GM18868 (cell line): ENCODE results near the gene KIR2DL4.
"Not testable (repeated sequence)": the region's sequence is repeated elsewhere in the genome, so short reads cannot be mapped to it uniquely, and the experiment has no call there.

Experiments
- ATAC-seq: cut with Tn5 transposase; IDR thresholded peaks from one replicate; pipeline ENCODE4 v1.9.1; 2021; ENCODE audit warnings: mild to moderate bottlenecking, moderate library complexity; ENCODE audit not compliant: unreplicated experiment

KIR2DL4 gene

DNA sequence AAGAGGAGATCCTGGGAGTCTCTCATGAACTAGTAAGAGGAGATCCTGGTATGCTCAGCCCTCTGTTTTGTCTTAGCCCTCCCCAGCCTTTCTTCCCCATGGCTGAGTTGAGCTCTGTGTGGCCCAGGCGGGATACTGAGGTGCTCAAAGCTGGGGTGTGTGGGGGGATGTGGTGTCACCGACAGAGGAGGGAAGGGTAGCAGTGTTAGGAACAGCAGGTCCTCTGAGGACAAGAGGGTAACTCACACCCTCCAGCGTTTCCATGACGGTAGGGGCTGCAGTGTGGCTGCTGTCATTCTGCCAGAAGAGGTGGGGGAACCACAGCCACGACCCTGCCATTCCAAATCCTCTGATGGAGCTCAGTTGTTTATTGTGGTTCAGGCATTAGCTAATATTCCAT is 691 bp downstream of the KIR2DL4 start:
- ATAC-seq = no peak

DNA sequence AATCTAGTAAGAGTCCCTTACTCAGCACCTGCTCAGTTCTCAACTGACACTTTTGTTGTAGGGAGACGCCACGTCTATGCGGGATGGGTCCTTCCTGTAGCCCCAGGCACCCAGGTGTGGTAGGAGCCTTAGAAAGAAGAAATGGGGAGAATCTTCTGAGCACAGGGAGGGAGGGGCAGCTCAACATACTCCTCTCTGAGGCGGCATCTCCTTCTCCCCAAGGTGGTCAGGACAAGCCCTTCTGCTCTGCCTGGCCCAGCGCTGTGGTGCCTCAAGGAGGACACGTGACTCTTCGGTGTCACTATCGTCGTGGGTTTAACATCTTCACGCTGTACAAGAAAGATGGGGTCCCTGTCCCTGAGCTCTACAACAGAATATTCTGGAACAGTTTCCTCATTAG is 1.2 kb downstream of the KIR2DL4 start:
- ATAC-seq = no peak

DNA sequence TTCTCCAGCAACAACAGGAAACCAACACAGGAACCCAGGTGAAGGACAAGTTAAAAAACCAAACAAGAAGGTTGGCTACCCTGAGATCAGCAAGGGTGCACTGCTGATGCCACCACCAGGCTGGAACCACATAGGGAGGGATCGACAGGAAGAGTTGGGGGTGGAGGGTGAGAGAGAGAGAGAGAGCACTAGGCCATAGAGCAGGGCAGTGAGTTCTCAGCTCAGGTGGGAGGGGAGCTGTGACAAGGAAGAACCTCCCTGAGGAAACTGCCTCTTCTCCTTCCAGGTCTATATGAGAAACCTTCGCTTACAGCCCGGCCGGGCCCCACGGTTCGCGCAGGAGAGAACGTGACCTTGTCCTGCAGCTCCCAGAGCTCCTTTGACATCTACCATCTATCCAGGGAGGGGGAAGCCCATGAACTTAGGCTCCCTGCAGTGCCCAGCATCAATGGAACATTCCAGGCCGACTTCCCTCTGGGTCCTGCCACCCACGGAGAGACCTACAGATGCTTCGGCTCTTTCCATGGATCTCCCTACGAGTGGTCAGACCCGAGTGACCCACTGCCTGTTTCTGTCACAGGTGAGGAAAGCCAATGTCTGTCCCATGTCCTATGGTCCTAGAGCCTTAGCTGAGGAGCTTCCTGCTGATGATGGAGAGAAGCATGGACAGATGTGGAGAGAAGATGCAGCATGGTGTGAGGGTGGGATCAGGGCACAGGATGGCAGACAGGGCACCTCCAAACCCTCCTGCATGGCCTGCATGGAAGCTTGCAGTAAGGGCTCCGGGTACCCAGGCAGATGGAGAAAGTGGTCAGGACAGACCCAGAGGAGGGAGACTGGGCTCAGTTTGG is 2.5 kb downstream of the KIR2DL4 start:
- no peak for ATAC-seq

DNA sequence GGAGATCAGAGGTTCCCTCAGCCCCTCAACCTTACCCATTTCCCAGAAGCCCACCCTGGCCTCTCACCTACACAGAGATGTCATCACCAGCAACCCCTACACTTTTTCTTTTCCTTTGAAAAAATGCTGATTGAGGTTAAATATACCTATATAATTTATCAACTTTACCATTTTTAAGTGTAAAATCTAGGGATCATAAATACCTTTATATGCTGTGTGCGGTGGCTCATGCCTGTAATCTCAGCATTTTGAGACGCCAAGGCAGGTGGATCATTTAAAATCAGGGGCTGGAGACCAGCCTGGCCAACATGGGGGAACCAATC is 3.1 kb downstream of the KIR2DL4 start:
- no peak for ATAC-seq

DNA sequence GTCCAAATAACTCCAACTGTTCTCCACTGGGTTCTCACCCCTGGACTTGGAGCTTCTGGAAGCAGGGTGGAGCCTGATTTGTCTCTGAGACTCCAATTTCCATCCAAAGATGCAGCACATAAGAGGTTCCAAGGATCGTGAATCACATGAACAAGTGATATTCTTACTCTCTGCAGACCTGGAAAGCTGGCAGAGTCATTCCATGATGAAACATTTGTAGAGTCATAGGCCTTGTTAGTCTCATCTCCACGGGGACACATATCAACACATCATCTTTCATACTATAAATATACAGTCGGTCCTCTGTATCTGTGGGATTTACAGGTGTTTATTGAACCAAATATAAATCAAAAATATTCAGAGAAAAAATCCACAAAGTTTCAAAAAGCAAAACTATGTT is 11.2 kb downstream of the KIR2DL4 start:
- ATAC-seq = not testable (repeated sequence)

DNA sequence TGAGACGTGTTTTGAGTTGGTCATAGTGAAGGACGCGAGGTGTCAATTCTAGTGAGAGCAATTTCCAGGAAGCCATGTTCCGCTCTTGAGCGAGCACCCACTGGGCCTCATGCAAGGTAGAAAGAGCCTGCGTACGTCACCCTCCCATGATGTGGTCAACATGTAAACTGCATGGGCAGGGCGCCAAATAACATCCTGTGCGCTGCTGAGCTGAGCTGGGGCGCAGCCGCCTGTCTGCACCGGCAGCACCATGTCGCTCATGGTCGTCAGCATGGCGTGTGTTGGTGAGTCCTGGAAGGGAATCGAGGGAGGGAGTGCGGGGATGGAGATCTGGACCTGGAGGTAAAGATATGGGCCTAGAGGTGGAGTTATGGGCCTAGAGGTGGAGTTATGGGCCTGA is 12.8 kb downstream of the KIR2DL4 start, which contains the start of gene KIR3DL1:
KIR3DL1 (plus strand) TSS at position 218 of the 400 bp plus-strand sequence.
- not testable (repeated sequence) for ATAC-seq

DNA sequence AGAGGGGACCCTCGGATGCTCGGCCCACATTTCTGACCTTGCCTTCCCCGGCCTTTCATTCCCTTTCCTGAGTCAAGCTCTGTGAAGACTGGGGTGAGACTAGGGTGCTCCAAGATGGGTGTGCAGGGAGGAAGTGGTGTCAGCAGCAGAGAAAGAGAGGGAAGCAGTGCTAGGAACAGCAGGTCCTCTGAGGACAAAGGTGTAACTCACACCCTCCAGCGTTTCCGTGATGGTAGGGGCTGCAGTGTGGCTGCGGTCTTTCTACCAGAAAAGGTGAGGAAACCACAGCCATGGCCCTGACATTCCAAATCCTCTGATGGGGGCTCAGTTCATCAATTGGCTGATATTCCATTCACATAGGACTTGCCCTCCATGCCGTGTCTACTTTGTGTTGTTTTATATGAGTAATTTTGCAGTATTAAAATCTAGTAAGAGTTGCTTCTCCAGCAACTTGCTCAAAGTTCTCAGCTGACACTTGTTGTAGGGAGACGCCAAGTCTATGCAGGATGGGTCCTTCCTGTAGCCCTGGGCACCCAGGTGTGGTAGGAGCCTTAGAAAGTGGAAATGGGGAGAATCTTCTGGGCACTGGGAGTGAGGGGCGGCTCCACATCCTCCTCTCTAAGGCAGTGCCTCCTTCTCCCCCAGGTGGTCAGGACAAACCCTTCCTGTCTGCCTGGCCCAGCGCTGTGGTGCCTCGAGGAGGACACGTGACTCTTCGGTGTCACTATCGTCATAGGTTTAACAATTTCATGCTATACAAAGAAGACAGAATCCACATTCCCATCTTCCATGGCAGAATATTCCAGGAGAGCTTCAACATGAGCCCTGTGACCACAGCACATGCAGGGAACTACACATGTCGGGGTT is 14.5 kb downstream of the KIR2DL4 start:
- ATAC-seq = no peak

DNA sequence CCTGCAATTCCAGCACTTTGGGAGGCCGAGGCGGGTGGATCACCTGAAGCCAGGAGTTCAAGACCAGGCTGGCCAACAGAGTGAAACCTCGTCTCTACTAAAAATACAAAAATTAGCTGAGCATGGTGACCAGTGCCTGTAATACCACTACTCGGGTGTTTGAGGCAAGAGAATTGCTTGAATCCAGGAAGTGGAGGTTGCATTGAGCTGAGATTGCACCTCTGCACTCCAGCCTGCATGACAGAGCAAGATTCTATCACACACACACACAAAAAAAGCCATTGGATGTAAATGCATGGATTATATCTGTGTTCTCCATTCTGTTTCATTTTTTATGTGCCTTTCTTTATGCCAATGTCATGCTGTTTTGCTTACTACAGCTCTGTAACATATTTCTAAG is 21.0 kb downstream of the KIR2DL4 start:
- ATAC-seq = not testable (repeated sequence)

DNA sequence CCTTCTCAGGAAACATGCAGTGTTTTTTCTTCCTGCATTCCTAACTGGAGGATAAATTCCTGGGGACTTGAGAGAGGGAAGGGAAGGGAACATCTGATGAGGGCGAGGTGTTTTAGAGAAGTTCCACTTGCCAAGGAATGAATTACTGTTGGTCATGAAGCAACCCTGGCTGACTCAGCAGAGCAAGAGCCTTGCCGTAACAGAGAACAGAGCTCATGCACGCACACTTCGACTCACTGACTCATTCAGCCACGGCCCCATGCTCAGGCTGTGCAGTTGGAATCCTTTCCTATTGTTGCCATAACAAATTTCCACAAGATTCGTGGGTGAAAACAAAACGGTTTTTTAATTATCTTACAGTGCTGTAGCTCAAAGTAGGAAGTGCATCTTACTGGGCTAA is 21.9 kb downstream of the KIR2DL4 start:
- ATAC-seq = not testable (repeated sequence)

DNA sequence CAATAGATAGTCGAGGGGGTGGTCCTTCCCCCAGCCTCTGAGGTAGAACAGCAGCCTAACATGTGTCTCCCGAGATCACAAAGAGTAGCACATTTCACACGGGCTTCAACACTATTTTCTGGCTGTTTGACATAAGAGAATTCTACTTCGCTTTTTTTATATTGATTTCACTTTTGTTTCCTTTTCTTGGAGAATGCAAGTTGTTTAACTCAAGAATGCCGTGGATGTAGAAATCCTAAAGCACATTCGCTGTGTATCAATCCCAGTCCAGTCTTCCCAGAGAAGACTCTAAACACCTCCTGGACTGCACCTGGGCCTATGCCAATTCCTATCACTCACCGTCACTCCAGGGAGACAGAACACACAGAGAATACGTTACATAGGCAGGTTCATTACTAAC is 24.7 kb downstream of the KIR2DL4 start:
- not testable (repeated sequence) for ATAC-seq

DNA sequence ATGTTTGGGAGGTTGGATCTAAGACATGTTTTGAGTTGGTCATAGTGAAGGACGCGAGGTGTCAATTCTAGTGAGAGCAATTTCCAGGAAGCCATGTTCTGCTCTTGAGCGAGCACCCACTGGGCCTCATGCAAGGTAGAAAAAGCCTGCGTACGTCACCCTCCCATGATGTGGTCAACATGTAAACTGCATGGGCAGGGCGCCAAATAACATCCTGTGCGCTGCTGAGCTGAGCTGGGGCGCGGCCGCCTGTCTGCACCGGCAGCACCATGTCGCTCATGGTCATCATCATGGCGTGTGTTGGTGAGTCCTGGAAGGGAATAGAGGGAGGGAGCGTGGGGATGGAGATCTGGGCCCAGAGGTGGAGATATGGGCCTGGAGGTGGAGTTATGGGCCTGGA is 29.1 kb downstream of the KIR2DL4 start, which contains the start of gene KIR2DS4:
KIR2DS4 (plus strand) TSS at position 181 of the 400 bp plus-strand sequence.
- ATAC-seq = not testable (repeated sequence)

DNA sequence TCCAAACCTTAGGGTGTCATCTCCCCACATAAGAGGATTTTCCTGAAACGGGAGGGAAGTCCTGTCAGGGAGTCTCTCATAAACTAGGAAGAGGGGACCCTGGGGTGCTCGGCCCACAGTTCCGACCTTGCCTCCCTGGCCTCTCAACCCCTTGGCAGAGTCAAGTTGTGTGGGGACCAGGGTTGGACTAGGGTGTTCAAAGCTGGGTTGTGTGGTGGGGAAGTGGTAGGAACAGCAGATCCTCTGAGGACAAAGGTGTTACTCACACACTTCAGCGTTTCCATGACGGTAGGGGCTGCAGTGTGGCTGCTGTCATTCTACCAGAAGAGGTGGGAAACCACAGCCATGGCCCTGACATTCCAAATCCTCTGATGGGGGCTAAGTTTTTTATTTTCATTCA is 31.7 kb downstream of the KIR2DL4 start:
- not testable (repeated sequence) for ATAC-seq

DNA sequence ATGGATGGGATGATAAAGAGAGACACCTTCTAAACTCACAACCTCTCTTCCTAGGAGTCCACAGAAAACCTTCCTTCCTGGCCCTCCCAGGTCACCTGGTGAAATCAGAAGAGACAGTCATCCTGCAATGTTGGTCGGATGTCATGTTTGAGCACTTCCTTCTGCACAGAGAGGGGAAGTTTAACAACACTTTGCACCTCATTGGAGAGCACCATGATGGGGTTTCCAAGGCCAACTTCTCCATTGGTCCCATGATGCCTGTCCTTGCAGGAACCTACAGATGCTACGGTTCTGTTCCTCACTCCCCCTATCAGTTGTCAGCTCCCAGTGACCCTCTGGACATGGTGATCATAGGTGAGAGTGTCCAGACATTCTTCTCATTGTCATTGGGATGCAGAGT is 34.1 kb downstream of the KIR2DL4 start:
- not testable (repeated sequence) for ATAC-seq

DNA sequence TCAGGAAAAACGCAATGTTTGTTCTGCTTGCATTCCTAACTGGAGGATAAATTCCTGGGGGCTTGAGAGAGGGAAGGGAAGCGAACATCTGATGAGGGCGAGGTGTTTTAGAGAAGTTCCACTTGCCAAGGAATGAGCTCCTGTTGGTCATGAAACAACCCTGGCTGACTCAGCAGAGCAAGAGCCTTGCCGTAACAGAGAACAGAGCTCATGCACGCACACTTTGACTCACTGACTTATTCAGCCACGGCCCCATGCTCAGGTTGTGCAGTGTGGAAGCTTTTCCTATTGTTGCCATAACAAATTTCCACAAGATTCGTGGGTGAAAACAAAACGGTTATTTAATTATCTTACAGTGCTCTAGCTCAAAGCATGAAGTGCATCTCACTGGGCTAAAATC is 39.8 kb downstream of the KIR2DL4 start:
- not testable (repeated sequence) for ATAC-seq

DNA sequence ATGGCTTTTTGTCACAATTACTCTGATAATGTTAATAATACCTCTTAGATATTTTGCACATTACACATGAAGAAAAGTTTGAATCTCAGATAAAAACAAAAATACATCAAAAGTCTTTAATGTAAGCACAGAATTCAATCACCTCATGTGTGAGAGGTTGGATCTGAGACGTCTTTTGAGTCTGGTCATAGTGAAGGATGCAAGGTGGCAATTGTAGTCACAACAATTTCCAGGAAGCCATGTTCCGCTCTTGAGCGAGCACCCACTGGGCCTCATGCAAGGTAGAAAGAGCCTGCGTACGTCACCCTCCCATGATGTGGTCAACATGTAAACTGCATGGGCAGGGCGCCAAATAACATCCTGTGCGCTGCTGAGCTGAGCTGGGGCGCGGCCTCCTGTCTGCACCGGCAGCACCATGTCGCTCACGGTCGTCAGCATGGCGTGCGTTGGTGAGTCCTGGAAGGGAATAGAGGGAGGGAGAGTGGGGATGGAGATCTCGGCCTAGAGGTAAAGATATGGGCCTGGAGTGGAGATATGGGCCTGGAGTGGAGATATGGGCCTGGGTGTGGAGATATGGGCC is 46.7 kb downstream of the KIR2DL4 start, which contains the start of gene KIR3DL2:
KIR3DL2 (plus strand) TSS at position 383 of the 580 bp plus-strand sequence; CDS start at position 416, 33 bp downstream.
- ATAC-seq = not testable (repeated sequence)

DNA sequence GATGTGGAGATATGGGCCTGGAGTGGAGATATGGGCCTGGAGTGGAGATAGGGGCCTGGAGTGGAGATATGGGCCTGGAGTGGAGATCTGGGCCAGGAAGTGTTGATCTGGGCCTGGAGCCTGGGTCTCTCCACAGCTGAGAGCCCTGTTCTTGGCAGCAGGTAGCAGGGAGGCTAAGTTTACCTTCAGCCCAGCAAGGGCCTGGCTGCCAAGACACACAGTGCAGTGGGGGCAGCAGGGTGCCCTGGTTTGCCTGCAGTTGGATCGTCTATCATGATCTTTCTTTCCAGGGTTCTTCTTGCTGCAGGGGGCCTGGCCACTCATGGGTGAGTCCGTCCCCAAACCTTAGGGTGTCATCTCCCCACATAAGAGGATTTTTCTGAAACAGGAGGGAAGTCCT is 47.5 kb downstream of the KIR2DL4 start:
- ATAC-seq = no peak

DNA sequence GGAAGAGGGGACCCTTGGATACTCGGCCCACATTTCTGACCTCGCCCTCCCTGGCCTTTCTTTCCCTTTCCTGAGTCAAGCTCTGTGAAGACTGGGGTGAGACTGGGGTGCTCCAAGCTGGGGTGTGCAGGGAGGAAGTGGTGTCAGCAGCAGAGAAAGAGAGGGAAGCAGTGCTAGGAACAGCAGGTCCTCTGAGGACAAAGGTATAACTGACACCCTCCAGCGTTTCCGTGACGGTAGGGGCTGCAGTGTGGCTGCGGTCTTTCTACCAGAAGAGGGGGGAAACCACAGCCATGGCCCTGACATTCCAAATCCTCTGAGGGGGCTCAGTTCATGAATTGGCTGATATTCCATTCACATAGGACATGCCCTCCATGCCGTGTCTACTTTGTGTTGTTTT is 47.9 kb downstream of the KIR2DL4 start:
- ATAC-seq = no peak

DNA sequence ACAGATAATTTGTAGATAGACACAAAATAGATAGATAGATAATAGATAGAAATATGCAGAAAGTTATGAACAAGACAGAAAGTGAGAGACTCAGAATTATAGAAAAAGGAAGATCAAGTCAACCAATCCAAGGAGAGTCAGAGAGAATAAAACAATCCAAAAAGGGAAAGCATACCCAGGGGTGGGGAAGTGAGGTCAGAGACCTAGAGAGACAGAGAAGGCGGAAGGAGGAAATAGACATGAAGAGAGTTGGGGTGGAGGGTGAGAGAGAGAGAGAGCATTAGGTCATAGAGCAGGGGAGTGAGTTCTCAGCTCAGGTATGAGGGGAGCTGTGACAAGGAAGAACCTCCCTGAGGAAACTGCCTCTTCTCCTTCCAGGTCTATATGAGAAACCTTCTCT is 51.8 kb downstream of the KIR2DL4 start:
- ATAC-seq = not testable (repeated sequence)

DNA sequence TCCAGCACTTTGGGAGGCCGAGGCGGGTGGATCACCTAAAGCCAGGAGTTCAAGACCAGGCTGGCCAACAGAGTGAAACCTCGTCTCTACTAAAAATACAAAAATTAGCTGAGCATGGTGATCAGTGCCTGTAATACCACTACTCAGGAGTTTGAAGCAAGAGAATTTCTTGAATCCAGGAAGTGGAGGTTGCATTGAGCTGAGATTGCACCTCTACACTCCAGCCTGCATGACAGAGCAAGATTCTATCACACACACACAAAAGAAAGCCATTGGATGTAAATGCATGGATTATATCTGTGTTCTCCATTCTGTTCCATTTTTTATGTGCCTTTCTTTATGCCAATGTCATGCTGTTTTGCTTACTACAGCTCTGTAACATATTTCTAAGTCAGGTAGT is 55.1 kb downstream of the KIR2DL4 start:
- ATAC-seq = not testable (repeated sequence)

DNA sequence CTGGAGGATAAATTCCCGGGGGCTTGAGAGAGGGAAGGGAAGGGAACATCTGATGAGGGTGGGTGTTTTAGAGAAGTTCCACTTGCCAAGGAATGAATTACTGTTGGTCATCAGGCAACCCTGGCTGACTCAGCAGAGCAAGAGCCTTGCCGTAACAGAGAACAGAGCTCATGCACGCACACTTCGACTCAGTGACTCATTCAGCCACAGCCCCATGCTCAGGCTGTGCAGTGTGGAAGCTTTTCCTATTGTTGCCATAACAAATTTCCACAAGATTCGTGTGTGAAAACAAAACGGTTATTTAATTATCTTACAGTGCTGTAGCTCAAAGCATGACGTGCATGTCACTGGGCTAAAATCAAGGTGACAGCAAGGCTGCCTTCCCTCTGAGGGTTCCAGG is 56.0 kb downstream of the KIR2DL4 start:
- ATAC-seq = not testable (repeated sequence)

DNA sequence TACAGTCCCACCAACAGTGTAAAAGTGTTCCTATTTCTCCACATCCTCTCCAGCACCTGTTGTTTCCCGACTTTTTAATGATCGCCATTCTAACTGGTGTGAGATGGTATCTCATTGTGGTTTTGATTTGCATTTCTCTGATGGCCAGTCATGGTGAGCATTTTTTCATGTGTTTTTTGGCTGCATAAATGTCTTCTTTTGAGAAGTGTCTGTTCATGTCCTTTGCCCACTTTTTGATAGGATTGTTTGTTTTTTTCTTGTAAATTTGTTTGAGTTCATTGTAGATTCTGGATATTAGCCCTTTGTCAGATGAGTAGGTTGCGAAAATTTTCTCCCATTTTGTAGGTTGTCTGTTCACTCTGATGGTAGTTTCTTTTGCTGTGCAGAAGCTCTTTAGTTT is 60.0 kb downstream of the KIR2DL4 start:
- not testable (repeated sequence) for ATAC-seq
